HepG2 (cell line): Measurements from ENCODE around the gene CASTOR1. TPM values are rescaled to one million over a fixed set of nuclear protein-coding genes. Genes with fewer than 3 reads are reported as not detected.
A peak's percentile ranks its signal among the peaks of the same experiment; 100 is the strongest.

Source experiments
- CREM ChIP-seq, 2 experiments: sonication (generic) in 1 of 2; formaldehyde crosslinking in 1 of 2; IDR thresholded peaks; 2 replicates each; pipeline versions ENCODE4 v1.4.0 to v1.6.1; 2016 to 2020; ENCODE audit warnings: antibody characterized with exemption in 1 of 2, mild to moderate bottlenecking in 1 of 2, missing genetic modification reagents in 1 of 2
- DMAP1 ChIP-seq: IDR thresholded peaks from 2 replicates; pipeline ENCODE4 v1.6.1; 2016
- FLYWCH1 ChIP-seq: sonication (generic); formaldehyde crosslinking; IDR thresholded peaks from 2 replicates; pipeline ENCODE4 v1.8.1; 2023; ENCODE audit warnings: mild to moderate bottlenecking, missing genetic modification reagents
- FOXO1 ChIP-seq: sonication (generic); formaldehyde crosslinking; IDR thresholded peaks from 2 replicates; pipeline ENCODE4 v1.4.0; 2020; ENCODE audit warnings: missing genetic modification reagents
- MEF2D ChIP-seq: sonication (generic); formaldehyde crosslinking; IDR thresholded peaks from 2 replicates; pipeline ENCODE4 v1.5.1; 2020; ENCODE audit warnings: mild to moderate bottlenecking, missing genetic modification reagents
- MIER3 ChIP-seq: IDR thresholded peaks from 2 replicates; pipeline ENCODE4 v1.6.1; 2016; ENCODE audit warnings: missing compliant biosample characterization, borderline replicate concordance
- MIXL1 ChIP-seq: IDR thresholded peaks from 2 replicates; pipeline ENCODE4 v1.6.1; 2016
- MTF2 ChIP-seq: sonication (generic); formaldehyde crosslinking; IDR thresholded peaks from 2 replicates; pipeline ENCODE4 v1.5.0; 2020; ENCODE audit warnings: missing genetic modification reagents, borderline replicate concordance
- MZF1 ChIP-seq: sonication (generic); formaldehyde crosslinking; IDR thresholded peaks from 2 replicates; pipeline ENCODE4 v1.8.1; 2023; ENCODE audit warnings: mild to moderate bottlenecking, missing genetic modification reagents, borderline replicate concordance
- PPARG ChIP-seq: conservative IDR thresholded peaks from 2 replicates; pipeline ENCODE4 v1.6.1; 2016; ENCODE audit warnings: missing biosample characterization, missing genetic modification reagents
- PRMT3 ChIP-seq: sonication (generic); formaldehyde crosslinking; IDR thresholded peaks from 2 replicates; pipeline ENCODE4 v1.8.1; 2022; ENCODE audit warnings: low read depth, mild to moderate bottlenecking, moderate library complexity, missing genetic modification reagents, borderline replicate concordance
- RXRA ChIP-seq: sonication (generic); formaldehyde crosslinking; IDR thresholded peaks from 2 replicates; pipeline ENCODE4 v1.5.1; 2020; ENCODE audit warnings: missing genetic modification reagents
- RXRB ChIP-seq: IDR thresholded peaks from 2 replicates; pipeline ENCODE4 v1.6.1; 2016; ENCODE audit warnings: borderline replicate concordance, missing genetic modification reagents, missing compliant biosample characterization
- ZBTB38 ChIP-seq: sonication (generic); formaldehyde crosslinking; IDR thresholded peaks from 2 replicates; pipeline ENCODE4 v1.5.1; 2020; ENCODE audit warnings: mild to moderate bottlenecking, missing genetic modification reagents
- ZMAT3 ChIP-seq: sonication (generic); formaldehyde crosslinking; conservative IDR thresholded peaks from 2 replicates; pipeline ENCODE4 v1.7.0; 2021; ENCODE audit warnings: missing genetic modification reagents
- ZNF143 ChIP-seq: sonication (generic); formaldehyde crosslinking; IDR thresholded peaks from 2 replicates; pipeline ENCODE4 v1.4.0; 2020; ENCODE audit warnings: missing genetic modification reagents
- ZNF225 ChIP-seq: sonication (generic); formaldehyde crosslinking; IDR thresholded peaks from 2 replicates; pipeline ENCODE4 v1.4.0; 2020; ENCODE audit warnings: mild to moderate bottlenecking, missing genetic modification reagents
- ZNF335 ChIP-seq: sonication (generic); formaldehyde crosslinking; IDR thresholded peaks from 2 replicates; pipeline ENCODE4 v1.4.0; 2020; ENCODE audit warnings: missing genetic modification reagents
- ZNF460 ChIP-seq: sonication (generic); formaldehyde crosslinking; IDR thresholded peaks from 2 replicates; pipeline ENCODE4 v1.5.1; 2020; ENCODE audit warnings: missing genetic modification reagents, mild to moderate bottlenecking, borderline replicate concordance
- ZNF547 ChIP-seq: sonication (generic); formaldehyde crosslinking; IDR thresholded peaks from 2 replicates; pipeline ENCODE4 v1.5.1; 2020; ENCODE audit warnings: mild to moderate bottlenecking, missing genetic modification reagents
- ZNF563 ChIP-seq: sonication (generic); formaldehyde crosslinking; IDR thresholded peaks from 2 replicates; pipeline ENCODE4 v1.8.0; 2022; ENCODE audit warnings: mild to moderate bottlenecking, moderate library complexity, missing genetic modification reagents
- ZNF605 ChIP-seq: sonication (generic); formaldehyde crosslinking; IDR thresholded peaks from 2 replicates; pipeline ENCODE4 v1.8.0; 2022; ENCODE audit warnings: mild to moderate bottlenecking, missing genetic modification reagents
- ZNF678 ChIP-seq: sonication (generic); formaldehyde crosslinking; IDR thresholded peaks from 2 replicates; pipeline ENCODE4 v1.4.0; 2020; ENCODE audit warnings: mild to moderate bottlenecking, missing genetic modification reagents
- ZNF777 ChIP-seq: sonication (generic); formaldehyde crosslinking; IDR thresholded peaks from 2 replicates; pipeline ENCODE4 v1.4.0; 2020; ENCODE audit warnings: missing genetic modification reagents
- ZSCAN12 ChIP-seq: sonication (generic); formaldehyde crosslinking; IDR thresholded peaks from 2 replicates; pipeline ENCODE4 v1.9.0; 2021; ENCODE audit warnings: mild to moderate bottlenecking, missing genetic modification reagents
- polyA plus RNA-seq, 8 experiments: library from polyadenylated mRNA; depleted of rRNA in 3 of 8; stranded (reverse) in 7 of 8; unstranded in 1 of 8; fragments of >200 nt; fragmentation: Illumina TruSeq in 4 of 8; extraction: Trizol in 4 of 8; gene quantifications; 2 replicates each; pipeline versions ENCODE4 v1.2.1 to v1.2.3, GENCODE V29; 2011 to 2016; ENCODE audit warnings: low read depth in 4 of 8, missing spikeins in 1 of 8, mixed read lengths in 1 of 8; ENCODE audit not compliant: insufficient read depth in 1 of 8
- total RNA-seq, 5 experiments: library from RNA; depleted of rRNA; stranded (reverse); fragments of >200 nt; fragmentation: Illumina TruSeq; extraction: Trizol; gene quantifications; 2 replicates each; pipeline ENCODE4 v1.2.3, GENCODE V29; 2016; ENCODE audit warnings: low read depth in 1 of 5
- TF ChIP-seq, protein P1 (sequence below): sonication (generic); formaldehyde crosslinking; IDR thresholded peaks from 2 replicates; pipeline ENCODE4 v1.4.0; 2020; ENCODE audit warnings: missing genetic modification reagents
- TF ChIP-seq, protein P2 (sequence below): IDR thresholded peaks from 2 replicates; pipeline ENCODE4 v1.4.0; 2020; ENCODE audit warnings: mild to moderate bottlenecking, missing genetic modification reagents

The CASTOR1 gene
- total and polyA plus RNA-seq, 2 of the 13 experiments (the other 11 are each of a cell fraction or from before 2014, with no cell fraction given), result 2.6 to 4.4 TPM

DNA sequence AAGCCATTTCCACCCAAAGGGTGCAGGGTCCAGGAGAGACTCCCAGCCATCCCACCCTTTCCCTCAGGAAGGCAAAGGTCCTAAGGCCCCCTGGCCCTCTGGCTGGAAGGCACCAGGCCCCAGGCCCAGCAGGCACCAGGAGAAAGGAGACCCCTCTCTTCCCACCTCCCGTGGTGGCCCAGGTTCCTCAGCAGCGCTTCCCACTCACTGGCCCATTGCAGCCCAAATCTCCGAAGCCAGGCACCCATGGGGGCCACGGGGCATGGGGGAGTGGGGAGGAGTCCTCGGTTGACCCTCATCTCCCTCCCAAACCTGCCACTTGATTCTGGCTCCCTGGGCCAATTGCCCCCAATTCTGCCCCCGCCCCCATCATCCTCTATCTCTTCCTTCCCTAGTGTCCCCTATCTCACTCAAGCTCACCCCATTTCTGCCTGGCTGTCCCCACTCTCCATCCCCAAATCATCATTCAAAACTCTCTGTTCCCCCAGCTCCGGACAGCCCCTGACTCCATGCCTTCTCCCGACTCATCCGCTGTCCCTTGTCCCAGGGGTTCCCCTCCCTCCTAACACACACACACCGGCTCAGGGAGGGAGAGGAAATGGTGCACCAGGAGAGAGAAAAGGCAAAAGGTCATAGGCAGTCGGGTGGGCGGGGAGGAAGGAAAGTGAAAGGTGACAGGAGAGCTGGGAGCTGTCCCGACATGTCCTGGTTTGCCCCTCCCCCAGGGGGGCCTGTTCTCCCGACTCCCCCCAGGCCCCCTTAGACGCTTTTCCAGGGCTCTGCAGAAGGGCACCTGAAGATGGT, 43.9 kb downstream of the CASTOR1 start (continued):
- TF ChIP-seq ZNF678 (no peak), ZMAT3 (no peak), CREM (IDR thresholded peaks at IDR 0.05) (no peak), CREM (CRISPR knock-in tag; IDR thresholded peaks at IDR 0.05) (no peak), ZNF563 (CRISPR knock-in tag) (no peak), ZNF335 (CRISPR knock-in tag) (peak; percentile 56; the same call in 1 of the 2 replicates), FLYWCH1 (CRISPR knock-in tag) (no peak), MEF2D (no peak), ZNF605 (CRISPR knock-in tag) (no peak), MTF2 (CRISPR knock-in tag) (no peak), ZNF225 (CRISPR knock-in tag) (no peak), MIXL1 (CRISPR knock-in tag) (no peak), ZNF143 (CRISPR knock-in tag) (no peak), DMAP1 (CRISPR knock-in tag) (no peak), PPARG (CRISPR knock-in tag) (peak; percentile 80), MIER3 (CRISPR knock-in tag) (no peak), ZNF460 (CRISPR knock-in tag) (no peak), ZSCAN12 (CRISPR knock-in tag) (no peak), ZNF777 (CRISPR knock-in tag) (no peak), FOXO1 (no peak), RXRB (CRISPR knock-in tag) (peak; percentile 60), ZBTB38 (CRISPR knock-in tag) (no peak), PRMT3 (CRISPR knock-in tag) (0 out of 2 replicates have a peak, but pooled peaks have one; percentile 57), ZNF547 (CRISPR knock-in tag) (no peak), MZF1 (no peak), RXRA (peak; percentile 63; the same call in 1 of the 2 replicates)
- TF ChIP-seq, protein P1, sequence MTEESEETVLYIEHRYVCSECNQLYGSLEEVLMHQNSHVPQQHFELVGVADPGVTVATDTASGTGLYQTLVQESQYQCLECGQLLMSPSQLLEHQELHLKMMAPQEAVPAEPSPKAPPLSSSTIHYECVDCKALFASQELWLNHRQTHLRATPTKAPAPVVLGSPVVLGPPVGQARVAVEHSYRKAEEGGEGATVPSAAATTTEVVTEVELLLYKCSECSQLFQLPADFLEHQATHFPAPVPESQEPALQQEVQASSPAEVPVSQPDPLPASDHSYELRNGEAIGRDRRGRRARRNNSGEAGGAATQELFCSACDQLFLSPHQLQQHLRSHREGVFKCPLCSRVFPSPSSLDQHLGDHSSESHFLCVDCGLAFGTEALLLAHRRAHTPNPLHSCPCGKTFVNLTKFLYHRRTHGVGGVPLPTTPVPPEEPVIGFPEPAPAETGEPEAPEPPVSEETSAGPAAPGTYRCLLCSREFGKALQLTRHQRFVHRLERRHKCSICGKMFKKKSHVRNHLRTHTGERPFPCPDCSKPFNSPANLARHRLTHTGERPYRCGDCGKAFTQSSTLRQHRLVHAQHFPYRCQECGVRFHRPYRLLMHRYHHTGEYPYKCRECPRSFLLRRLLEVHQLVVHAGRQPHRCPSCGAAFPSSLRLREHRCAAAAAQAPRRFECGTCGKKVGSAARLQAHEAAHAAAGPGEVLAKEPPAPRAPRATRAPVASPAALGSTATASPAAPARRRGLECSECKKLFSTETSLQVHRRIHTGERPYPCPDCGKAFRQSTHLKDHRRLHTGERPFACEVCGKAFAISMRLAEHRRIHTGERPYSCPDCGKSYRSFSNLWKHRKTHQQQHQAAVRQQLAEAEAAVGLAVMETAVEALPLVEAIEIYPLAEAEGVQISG (CRISPR knock-in tag), result peak; percentile 23; the same call in 1 of the 2 replicates
- TF ChIP-seq, protein P2, sequence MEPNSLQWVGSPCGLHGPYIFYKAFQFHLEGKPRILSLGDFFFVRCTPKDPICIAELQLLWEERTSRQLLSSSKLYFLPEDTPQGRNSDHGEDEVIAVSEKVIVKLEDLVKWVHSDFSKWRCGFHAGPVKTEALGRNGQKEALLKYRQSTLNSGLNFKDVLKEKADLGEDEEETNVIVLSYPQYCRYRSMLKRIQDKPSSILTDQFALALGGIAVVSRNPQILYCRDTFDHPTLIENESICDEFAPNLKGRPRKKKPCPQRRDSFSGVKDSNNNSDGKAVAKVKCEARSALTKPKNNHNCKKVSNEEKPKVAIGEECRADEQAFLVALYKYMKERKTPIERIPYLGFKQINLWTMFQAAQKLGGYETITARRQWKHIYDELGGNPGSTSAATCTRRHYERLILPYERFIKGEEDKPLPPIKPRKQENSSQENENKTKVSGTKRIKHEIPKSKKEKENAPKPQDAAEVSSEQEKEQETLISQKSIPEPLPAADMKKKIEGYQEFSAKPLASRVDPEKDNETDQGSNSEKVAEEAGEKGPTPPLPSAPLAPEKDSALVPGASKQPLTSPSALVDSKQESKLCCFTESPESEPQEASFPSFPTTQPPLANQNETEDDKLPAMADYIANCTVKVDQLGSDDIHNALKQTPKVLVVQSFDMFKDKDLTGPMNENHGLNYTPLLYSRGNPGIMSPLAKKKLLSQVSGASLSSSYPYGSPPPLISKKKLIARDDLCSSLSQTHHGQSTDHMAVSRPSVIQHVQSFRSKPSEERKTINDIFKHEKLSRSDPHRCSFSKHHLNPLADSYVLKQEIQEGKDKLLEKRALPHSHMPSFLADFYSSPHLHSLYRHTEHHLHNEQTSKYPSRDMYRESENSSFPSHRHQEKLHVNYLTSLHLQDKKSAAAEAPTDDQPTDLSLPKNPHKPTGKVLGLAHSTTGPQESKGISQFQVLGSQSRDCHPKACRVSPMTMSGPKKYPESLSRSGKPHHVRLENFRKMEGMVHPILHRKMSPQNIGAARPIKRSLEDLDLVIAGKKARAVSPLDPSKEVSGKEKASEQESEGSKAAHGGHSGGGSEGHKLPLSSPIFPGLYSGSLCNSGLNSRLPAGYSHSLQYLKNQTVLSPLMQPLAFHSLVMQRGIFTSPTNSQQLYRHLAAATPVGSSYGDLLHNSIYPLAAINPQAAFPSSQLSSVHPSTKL (CRISPR knock-in tag), result 0 out of 2 replicates have a peak, but pooled peaks have one; percentile 10
